ENCODE measurements around the gene FA2H.

Gene FA2H

DNA sequence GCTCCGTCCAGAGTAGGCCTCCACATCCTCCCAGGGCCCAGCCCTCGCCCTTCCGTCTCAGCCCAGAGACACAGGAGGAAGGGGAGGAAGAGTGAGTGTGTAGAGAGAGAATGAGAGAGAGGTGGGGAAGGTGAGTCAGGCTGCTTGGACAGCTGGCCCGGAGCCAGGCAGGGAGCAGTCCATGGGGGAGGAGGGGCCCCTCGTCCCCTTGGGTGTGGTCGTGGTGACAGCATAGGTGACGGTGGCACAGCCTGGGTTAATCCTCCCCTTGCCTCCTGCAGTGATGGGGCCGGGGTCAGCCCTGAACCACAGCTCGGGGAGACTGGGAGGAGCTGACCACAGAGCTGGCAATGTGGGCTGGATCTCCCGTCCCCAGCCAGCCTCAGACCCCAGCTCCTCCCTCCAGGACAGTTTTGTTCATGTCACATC is 36.5 kb downstream of the FA2H start:
- CTCF ChIA-PET = interaction anchor here (1.3 to 2.1 kb wide), 2 partner anchors 8 to 124 kb away, joined by 4 to 9 read pairs; no protein-coding TSS in a partner anchor
- Histone ChIP-seq H3K4me1 (ENCODE audit: control extremely low read depth in 1 of 4, control insufficient read depth in 4 of 4, insufficient read depth in 4 of 4, low read length in 3 of 4) (peaks cover 0 to 28% (median 16%) of the 10 kb centered on the region in 4 experiments), H3K4me3 (ENCODE audit: control insufficient read depth in 1 of 7, extremely low read depth in 1 of 7, insufficient read depth in 4 of 7, low read depth in 2 of 7, low read length in 6 of 7) (no peak overlapping the region), H3K27me3 (replicated peaks in 2 of 5; ENCODE audit: control insufficient read depth in 4 of 5, insufficient read depth in 5 of 5, low read length in 4 of 5) (no peaks in the 10 kb centered on the region), H3K9me3 (ENCODE audit: control extremely low read depth in 1 of 5, control insufficient read depth in 4 of 5, insufficient read depth in 2 of 5, low read depth in 1 of 5, low read length in 4 of 5) (no peaks in the 10 kb centered on the region), H3K27ac (ENCODE audit: insufficient read depth in 1 of 2, low read depth in 1 of 2, low read length in 2 of 2, poor library complexity in 1 of 2, severe bottlenecking in 2 of 2) (no peak overlapping the region), H3K36me3 (ENCODE audit: control insufficient read depth in 4 of 4, insufficient read depth in 4 of 4, low read length in 3 of 4) (no peaks in the 10 kb centered on the region)
- DNase-seq = no peak
- WGBS (ENCODE audit: insufficient coverage) = 68% methylated on average over 8 of the region's 10 CpGs
- POLR2A ChIA-PET = no interaction called here

DNA sequence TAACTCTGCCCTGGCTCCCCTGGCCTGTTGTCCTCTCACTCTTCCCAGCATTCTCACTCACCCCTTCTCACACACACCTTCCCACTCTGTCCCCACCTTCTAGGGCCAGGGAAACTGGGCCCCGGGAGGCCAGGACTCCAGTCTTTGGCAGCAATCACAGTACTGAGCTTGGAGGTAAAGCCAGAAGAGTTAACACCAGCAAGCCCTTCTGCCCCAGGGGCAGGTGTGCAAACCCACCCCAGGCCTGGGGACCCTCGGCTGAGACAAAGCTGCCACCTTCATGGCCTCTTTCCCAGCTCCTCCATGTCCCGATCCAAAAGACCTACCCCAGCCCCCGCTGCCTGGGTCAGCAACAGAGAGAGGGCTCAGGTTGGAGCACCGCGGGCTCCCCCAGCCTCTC is 37.1 kb downstream of the FA2H start:
- H3K27me3 ChIP-seq (replicated peaks in 2 of 5; ENCODE audit: control insufficient read depth in 4 of 5, insufficient read depth in 5 of 5, low read length in 4 of 5) = no peaks in the 10 kb centered on the region
- 95% methylated on average over 5 of the region's 6 CpGs for WGBS (ENCODE audit: insufficient coverage)
- H3K36me3 ChIP-seq (ENCODE audit: control insufficient read depth in 4 of 4, insufficient read depth in 4 of 4, low read length in 3 of 4) = no peaks in the 10 kb centered on the region
- no peak overlapping the region for H3K4me3 ChIP-seq (ENCODE audit: control insufficient read depth in 1 of 7, extremely low read depth in 1 of 7, insufficient read depth in 4 of 7, low read depth in 2 of 7, low read length in 6 of 7)
- DNase-seq = no peak
- POLR2A ChIA-PET = no interaction called here
- H3K27ac ChIP-seq (ENCODE audit: insufficient read depth in 1 of 2, low read depth in 1 of 2, low read length in 2 of 2, poor library complexity in 1 of 2, severe bottlenecking in 2 of 2) = no peak overlapping the region
- CTCF ChIA-PET = interaction anchor here (2.1 kb wide), 1 partner anchor 125 kb away, joined by 9 read pairs; no protein-coding TSS in a partner anchor
- H3K4me1 ChIP-seq (ENCODE audit: control extremely low read depth in 1 of 4, control insufficient read depth in 4 of 4, insufficient read depth in 4 of 4, low read length in 3 of 4) = peaks cover 0 to 28% (median 16%) of the 10 kb centered on the region in 4 experiments
- no peaks in the 10 kb centered on the region for H3K9me3 ChIP-seq (ENCODE audit: control extremely low read depth in 1 of 5, control insufficient read depth in 4 of 5, insufficient read depth in 2 of 5, low read depth in 1 of 5, low read length in 4 of 5)

DNA sequence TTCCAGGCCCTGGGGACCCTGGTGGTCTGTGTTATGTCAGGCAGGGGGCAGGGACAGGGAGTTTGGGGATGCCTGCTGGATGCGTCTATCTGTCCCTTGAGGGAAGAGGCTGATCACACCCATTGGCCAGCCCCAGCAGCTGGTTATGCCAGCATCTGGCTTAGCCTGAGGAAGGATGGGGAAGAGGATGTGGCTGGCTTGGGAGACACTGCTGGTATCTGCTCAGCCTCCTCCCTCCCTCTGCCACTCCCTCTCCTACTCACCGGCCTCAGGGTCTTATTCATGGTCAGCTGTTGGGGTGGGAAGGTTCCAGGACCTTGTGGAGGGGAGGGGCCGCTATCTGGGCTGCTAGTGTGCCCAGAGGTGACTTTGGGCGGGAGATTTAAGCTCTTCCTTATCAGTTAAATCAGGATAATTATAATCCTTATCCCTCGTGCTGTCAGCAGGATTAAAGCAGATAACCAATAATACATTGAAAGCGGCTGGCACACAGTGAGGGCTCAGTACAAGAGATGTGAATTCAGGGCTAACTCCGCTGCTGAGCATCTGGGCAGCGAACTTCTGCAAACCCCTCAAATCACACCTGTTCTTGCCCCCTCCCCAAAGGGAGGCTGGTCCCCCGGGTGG is 38.0 kb downstream of the FA2H start:
- ChIA-PET CTCF (no interaction called here), POLR2A (no interaction called here)

GRCh38 chr16:74735554-74735953 is 39.1 kb downstream of the FA2H start:
- H3K36me3 ChIP-seq (ENCODE audit: control insufficient read depth in 4 of 4, insufficient read depth in 4 of 4, low read length in 3 of 4) = no peaks in the 10 kb centered on the region
- ChIA-PET CTCF (interaction anchor here (1.4 kb wide), 1 partner anchor 10 kb away, joined by 4 read pairs; no protein-coding TSS in a partner anchor), POLR2A (no interaction called here)
- peaks cover 3 to 27% (median 19%) of the 10 kb centered on the region in 4 experiments for H3K4me1 ChIP-seq (ENCODE audit: control extremely low read depth in 1 of 4, control insufficient read depth in 4 of 4, insufficient read depth in 4 of 4, low read length in 3 of 4)
- no peak for DNase-seq
- no peaks in the 10 kb centered on the region for H3K9me3 ChIP-seq (ENCODE audit: control extremely low read depth in 1 of 5, control insufficient read depth in 4 of 5, insufficient read depth in 2 of 5, low read depth in 1 of 5, low read length in 4 of 5)
- no peaks in the 10 kb centered on the region for H3K27me3 ChIP-seq (replicated peaks in 2 of 5; ENCODE audit: control insufficient read depth in 4 of 5, insufficient read depth in 5 of 5, low read length in 4 of 5)
- no peak overlapping the region for H3K27ac ChIP-seq (ENCODE audit: insufficient read depth in 1 of 2, low read depth in 1 of 2, low read length in 2 of 2, poor library complexity in 1 of 2, severe bottlenecking in 2 of 2)
- WGBS (ENCODE audit: insufficient coverage) = 100% methylated on average over 3 of the region's 3 CpGs
- no peak overlapping the region for H3K4me3 ChIP-seq (ENCODE audit: control insufficient read depth in 1 of 7, extremely low read depth in 1 of 7, insufficient read depth in 4 of 7, low read depth in 2 of 7, low read length in 6 of 7)

More for the DNA sequence above, 38.0 kb downstream of the FA2H start:
- no peaks in the 10 kb centered on the region for H3K9me3 ChIP-seq (ENCODE audit: control extremely low read depth in 1 of 5, control insufficient read depth in 4 of 5, insufficient read depth in 2 of 5, low read depth in 1 of 5, low read length in 4 of 5)
- no peaks in the 10 kb centered on the region for H3K27me3 ChIP-seq (replicated peaks in 2 of 5; ENCODE audit: control insufficient read depth in 4 of 5, insufficient read depth in 5 of 5, low read length in 4 of 5)
- H3K27ac ChIP-seq (ENCODE audit: insufficient read depth in 1 of 2, low read depth in 1 of 2, low read length in 2 of 2, poor library complexity in 1 of 2, severe bottlenecking in 2 of 2) = no peak overlapping the region
- H3K4me1 ChIP-seq (ENCODE audit: control extremely low read depth in 1 of 4, control insufficient read depth in 4 of 4, insufficient read depth in 4 of 4, low read length in 3 of 4) = peaks cover 0 to 24% (median 15%) of the 10 kb centered on the region in 4 experiments
- no peak for DNase-seq
- no peak overlapping the region for H3K4me3 ChIP-seq (ENCODE audit: control insufficient read depth in 1 of 7, extremely low read depth in 1 of 7, insufficient read depth in 4 of 7, low read depth in 2 of 7, low read length in 6 of 7)
- 100% methylated on average over 2 of the region's 9 CpGs for WGBS (ENCODE audit: insufficient coverage)
- no peaks in the 10 kb centered on the region for H3K36me3 ChIP-seq (ENCODE audit: control insufficient read depth in 4 of 4, insufficient read depth in 4 of 4, low read length in 3 of 4)

DNA sequence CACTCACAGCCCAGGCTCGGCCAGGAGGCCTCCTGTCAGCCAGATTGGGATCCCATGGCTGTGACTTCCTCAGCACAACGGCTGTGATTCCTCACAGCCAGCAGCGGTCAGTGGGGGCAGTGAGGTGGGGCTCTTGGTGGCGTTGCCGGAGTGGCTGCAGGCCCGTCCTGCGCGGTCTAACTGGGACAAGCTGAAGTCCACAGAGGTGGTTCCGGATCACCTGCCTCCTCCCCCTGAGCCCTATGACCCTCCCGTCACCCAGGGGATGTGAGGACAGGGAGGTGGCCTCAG is 39.5 kb downstream of the FA2H start:
- H3K27me3 ChIP-seq (replicated peaks in 2 of 5; ENCODE audit: control insufficient read depth in 4 of 5, insufficient read depth in 5 of 5, low read length in 4 of 5) = no peaks in the 10 kb centered on the region
- no peak overlapping the region for H3K27ac ChIP-seq (ENCODE audit: insufficient read depth in 1 of 2, low read depth in 1 of 2, low read length in 2 of 2, poor library complexity in 1 of 2, severe bottlenecking in 2 of 2)
- no peaks in the 10 kb centered on the region for H3K9me3 ChIP-seq (ENCODE audit: control extremely low read depth in 1 of 5, control insufficient read depth in 4 of 5, insufficient read depth in 2 of 5, low read depth in 1 of 5, low read length in 4 of 5)
- no peak for DNase-seq
- no peaks in the 10 kb centered on the region for H3K36me3 ChIP-seq (ENCODE audit: control insufficient read depth in 4 of 4, insufficient read depth in 4 of 4, low read length in 3 of 4)
- no peak overlapping the region for H3K4me3 ChIP-seq (ENCODE audit: control insufficient read depth in 1 of 7, extremely low read depth in 1 of 7, insufficient read depth in 4 of 7, low read depth in 2 of 7, low read length in 6 of 7)
- POLR2A ChIA-PET = no interaction called here
- peaks cover 5 to 32% (median 23%) of the 10 kb centered on the region in 4 experiments for H3K4me1 ChIP-seq (ENCODE audit: control extremely low read depth in 1 of 4, control insufficient read depth in 4 of 4, insufficient read depth in 4 of 4, low read length in 3 of 4)
- CTCF ChIA-PET = interaction anchor here (1.4 kb wide), 1 partner anchor 9 kb away, joined by 4 read pairs; no protein-coding TSS in a partner anchor
- WGBS (ENCODE audit: insufficient coverage) = 86% methylated on average over 9 of the region's 10 CpGs

GRCh38 chr16:74734361-74735161 is 40.1 kb downstream of the FA2H start:
- DNase-seq = no peak
- no peaks in the 10 kb centered on the region for H3K27me3 ChIP-seq (replicated peaks in 2 of 5; ENCODE audit: control insufficient read depth in 4 of 5, insufficient read depth in 5 of 5, low read length in 4 of 5)
- no peak overlapping the region for H3K4me3 ChIP-seq (ENCODE audit: control insufficient read depth in 1 of 7, extremely low read depth in 1 of 7, insufficient read depth in 4 of 7, low read depth in 2 of 7, low read length in 6 of 7)
- H3K27ac ChIP-seq (ENCODE audit: insufficient read depth in 1 of 2, low read depth in 1 of 2, low read length in 2 of 2, poor library complexity in 1 of 2, severe bottlenecking in 2 of 2) = no peak overlapping the region
- POLR2A ChIA-PET = no interaction called here
- WGBS (ENCODE audit: insufficient coverage) = 92% methylated on average over 20 of the region's 21 CpGs
- peaks cover 5 to 37% (median 28%) of the 10 kb centered on the region in 4 experiments for H3K4me1 ChIP-seq (ENCODE audit: control extremely low read depth in 1 of 4, control insufficient read depth in 4 of 4, insufficient read depth in 4 of 4, low read length in 3 of 4)
- CTCF ChIA-PET = interaction anchor here (1.4 kb wide), 1 partner anchor 9 kb away, joined by 4 read pairs; no protein-coding TSS in a partner anchor
- no peaks in the 10 kb centered on the region for H3K36me3 ChIP-seq (ENCODE audit: control insufficient read depth in 4 of 4, insufficient read depth in 4 of 4, low read length in 3 of 4)
- H3K9me3 ChIP-seq (ENCODE audit: control extremely low read depth in 1 of 5, control insufficient read depth in 4 of 5, insufficient read depth in 2 of 5, low read depth in 1 of 5, low read length in 4 of 5) = no peaks in the 10 kb centered on the region
